Caki2 (cell line): ENCODE measurements around the gene NAPA. TPM values are rescaled to one million over a fixed set of nuclear protein-coding genes. Genes with fewer than 3 reads are reported as not detected.
"Not testable (repeated sequence)": the region's sequence is repeated elsewhere in the genome, so short reads cannot be mapped to it uniquely, and the experiment has no call there.

Experiments
- DNase-seq: peaks from one replicate; pipeline ENCODE4 v3.0.0-alpha.2; 2015; ENCODE audit warnings: low read depth
- in situ Hi-C: cut with HindIII; loops from 2 replicates; pipeline ENCODE4 v1.10.0; 2016; ENCODE audit warnings: low sequenced_read_pairs, low pct_unique_long_range_greater_than_20kb, mixed read lengths
- total RNA-seq: library from RNA; depleted of rRNA; stranded (reverse); fragments of >200 nt; shearing (Covaris generic); gene quantifications from 2 replicates; pipeline ENCODE4 v1.2.3, GENCODE V29; 2014; ENCODE audit warnings: low replicate concordance

NAPA gene
- total RNA-seq, 1 experiment from 2014 or later = 100 TPM

GRCh38 chr19:47492571-47493377, 22.1 kb downstream of the NAPA start:
- in situ Hi-C loops = no loop called here
- DNase-seq = no peak

GRCh38 chr19:47492137-47492533, 22.7 kb downstream of the NAPA start:
- in situ Hi-C loops = no loop called here
- DNase-seq = no peak

- DNase-seq = no peak
- in situ Hi-C loops = no loop called here
These were observed 23.3 kb downstream of the NAPA start for GRCh38 chr19:47491358-47492136.

- in situ Hi-C loops = no loop called here
- DNase-seq = no peak
These were observed 24.0 kb downstream of the NAPA start for GRCh38 chr19:47490847-47491246.

GRCh38 chr19:47490031-47490430, 24.8 kb downstream of the NAPA start:
- in situ Hi-C loops = no loop called here
- DNase-seq = no peak

GRCh38 chr19:47489072-47489914, 25.6 kb downstream of the NAPA start:
- DNase-seq = no peak
- in situ Hi-C loops = no loop called here

- in situ Hi-C loops = no loop called here
These were observed 27.0 kb downstream of the NAPA start for GRCh38 chr19:47487551-47488515.

GRCh38 chr19:47486900-47487299, 28.0 kb downstream of the NAPA start:
- no peak for DNase-seq
- in situ Hi-C loops = no loop called here

More at GRCh38 chr19:47487551-47488515, 27.0 kb downstream of the NAPA start:
- no peak for DNase-seq

GRCh38 chr19:47486220-47486619, 28.6 kb downstream of the NAPA start:
- in situ Hi-C loops, DNase-seq: not testable (repeated sequence)

- DNase-seq = no peak
- in situ Hi-C loops = no loop called here
These were observed 29.7 kb downstream of the NAPA start for GRCh38 chr19:47485210-47485609.

- peak; percentile 85 for DNase-seq
- in situ Hi-C loops = no loop called here
These were observed 30.8 kb downstream of the NAPA start, which contains the start of gene KPTN for GRCh38 chr19:47483800-47484690. KPTN (minus strand) TSS chr19:47484219; CDS start chr19:47484160, 59 bp downstream.

GRCh38 chr19:47483200-47483599, 31.7 kb downstream of the NAPA start:
- no peak for DNase-seq
- in situ Hi-C loops = no loop called here

- no peak for DNase-seq
- in situ Hi-C loops = no loop called here
These were observed 33.3 kb downstream of the NAPA start for GRCh38 chr19:47481460-47482052.

GRCh38 chr19:47480658-47481057, 34.2 kb downstream of the NAPA start:
- in situ Hi-C loops = no loop called here
- no peak for DNase-seq

- no peak for DNase-seq
- in situ Hi-C loops = no loop called here
These were observed 35.0 kb downstream of the NAPA start for GRCh38 chr19:47479701-47480503.
